HG03457 (cell line): Measurements from ENCODE around the gene PLCB2.

Source experiments
- ATAC-seq: cut with Tn5 transposase; IDR thresholded peaks from one replicate; pipeline ENCODE4 v1.9.1; 2021; ENCODE audit warnings: moderate number of reproducible peaks; ENCODE audit not compliant: unreplicated experiment

PLCB2 gene

DNA sequence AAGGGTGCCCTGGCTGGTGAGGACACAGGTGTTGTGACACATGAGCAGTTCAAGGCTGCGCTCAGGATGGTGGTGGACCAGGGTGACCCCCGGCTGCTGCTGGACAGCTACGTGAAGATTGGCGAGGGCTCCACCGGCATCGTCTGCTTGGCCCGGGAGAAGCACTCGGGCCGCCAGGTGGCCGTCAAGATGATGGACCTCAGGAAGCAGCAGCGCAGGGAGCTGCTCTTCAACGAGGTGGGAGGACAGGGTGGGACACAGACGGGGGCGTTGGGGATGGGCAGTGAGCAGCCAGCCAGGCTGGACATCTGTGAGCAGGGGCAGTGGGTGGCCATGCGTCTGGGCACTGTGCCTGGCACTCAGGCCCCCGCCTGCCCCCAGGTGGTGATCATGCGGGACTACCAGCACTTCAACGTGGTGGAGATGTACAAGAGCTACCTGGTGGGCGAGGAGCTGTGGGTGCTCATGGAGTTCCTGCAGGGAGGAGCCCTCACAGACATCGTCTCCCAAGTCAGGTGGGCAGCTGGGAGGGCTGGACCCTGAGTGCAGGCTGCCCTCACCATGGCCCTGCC lies 35.2 kb downstream of the PLCB2 start:
- ATAC-seq, result no peak

DNA sequence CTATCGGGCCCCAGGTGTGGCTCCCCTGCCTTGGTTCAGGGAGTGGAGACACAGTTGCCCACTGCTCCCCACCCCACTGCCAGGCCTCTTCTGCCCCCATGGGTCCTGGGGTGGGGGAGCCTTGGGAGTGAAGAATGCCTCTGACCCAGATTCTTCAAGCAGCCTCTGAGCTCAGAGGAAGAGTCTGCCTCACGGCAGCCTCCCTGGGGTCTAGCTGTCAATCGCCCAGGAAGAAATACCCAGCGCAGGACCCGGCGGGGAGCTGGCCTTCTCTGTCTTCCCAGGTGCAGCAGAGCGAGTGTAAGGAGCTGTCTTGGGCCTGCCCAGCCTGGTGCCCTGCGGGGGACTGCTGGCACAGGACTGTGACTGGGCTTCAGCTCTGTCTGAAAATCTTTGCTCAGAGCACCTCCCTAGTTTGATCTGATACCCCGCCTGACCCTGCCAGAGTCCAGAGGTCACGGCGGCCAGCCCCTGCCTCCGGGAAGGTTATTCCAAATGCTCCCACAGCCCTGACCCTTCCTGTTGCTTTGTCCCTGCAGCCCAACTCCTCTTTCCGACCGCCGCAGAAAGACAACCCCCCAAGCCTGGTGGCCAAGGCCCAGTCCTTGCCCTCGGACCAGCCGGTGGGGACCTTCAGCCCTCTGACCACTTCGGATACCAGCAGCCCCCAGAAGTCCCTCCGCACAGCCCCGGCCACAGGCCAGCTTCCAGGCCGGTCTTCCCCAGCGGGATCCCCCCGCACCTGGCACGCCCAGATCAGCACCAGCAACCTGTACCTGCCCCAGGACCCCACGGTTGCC lies 35.9 kb downstream of the PLCB2 start:
- no peak for ATAC-seq

DNA sequence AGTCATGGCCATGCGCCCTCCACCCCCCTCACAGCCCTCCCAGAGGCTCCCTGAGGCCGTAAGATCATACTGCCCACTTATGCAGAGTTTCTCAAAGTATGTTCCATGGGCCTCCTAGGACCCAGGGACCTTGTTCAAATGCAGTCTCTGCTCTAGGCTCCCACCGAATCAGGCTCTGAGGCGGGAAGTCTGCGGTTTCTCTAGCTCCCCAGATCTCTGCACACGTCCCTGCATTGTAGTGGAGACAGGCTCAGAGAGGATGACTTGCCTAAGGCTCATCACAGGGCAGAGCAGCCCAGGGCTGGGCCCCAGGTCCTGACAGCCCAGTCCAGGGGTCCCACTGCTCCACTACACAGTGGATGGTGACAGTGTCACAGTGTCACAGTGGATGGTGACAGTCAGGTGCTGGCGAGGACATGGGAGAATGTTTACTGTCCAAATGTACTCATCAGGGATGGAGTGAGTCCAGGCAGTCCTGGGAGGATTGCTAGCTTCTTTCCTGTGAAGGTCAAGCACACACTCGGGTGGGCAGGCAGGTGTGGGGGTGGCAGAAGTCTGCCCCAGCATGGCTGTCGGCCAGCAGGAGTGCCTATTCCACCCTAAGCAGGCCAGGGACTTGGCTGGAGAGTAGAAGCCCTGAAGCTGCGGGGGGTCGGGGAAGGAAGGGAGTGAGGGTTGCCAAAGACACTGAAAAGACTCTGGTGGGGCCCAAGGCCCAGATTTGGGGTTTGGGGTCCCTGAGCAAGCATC lies 37.3 kb downstream of the PLCB2 start:
- ATAC-seq, result no peak

DNA sequence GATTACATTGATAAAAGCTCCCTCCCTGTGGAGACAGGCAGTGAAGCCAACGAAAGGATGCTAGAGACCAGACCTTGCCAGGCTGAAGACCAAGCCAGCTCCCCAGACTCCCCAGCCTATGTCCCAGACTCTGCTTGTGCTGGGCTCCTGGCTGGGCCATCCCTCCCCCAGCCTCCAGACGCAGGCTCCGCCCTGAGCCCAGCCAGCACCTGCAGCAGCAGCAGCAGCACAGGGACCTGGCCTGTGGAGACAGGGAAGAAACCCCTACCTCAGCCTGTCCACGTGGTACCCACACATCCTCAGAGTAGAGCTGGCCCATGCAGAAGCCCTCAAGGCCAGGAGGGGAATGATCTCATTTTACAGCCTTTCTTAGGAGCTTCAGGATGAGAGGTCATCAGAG lies 38.1 kb downstream of the PLCB2 start:
- no peak for ATAC-seq

GRCh38 chr15:40267670-40268069 lies 40.1 kb downstream of the PLCB2 start:
- no peak for ATAC-seq

GRCh38 chr15:40266828-40267304 lies 40.9 kb downstream of the PLCB2 start:
- no peak for ATAC-seq

DNA sequence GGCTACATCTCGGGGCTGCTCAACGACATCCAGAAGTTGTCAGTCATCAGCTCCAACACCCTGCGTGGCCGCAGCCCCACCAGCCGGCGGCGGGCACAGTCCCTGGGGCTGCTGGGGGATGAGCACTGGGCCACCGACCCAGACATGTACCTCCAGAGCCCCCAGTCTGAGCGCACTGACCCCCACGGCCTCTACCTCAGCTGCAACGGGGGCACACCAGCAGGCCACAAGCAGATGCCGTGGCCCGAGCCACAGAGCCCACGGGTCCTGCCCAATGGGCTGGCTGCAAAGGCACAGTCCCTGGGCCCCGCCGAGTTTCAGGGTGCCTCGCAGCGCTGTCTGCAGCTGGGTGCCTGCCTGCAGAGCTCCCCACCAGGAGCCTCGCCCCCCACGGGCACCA lies 41.9 kb downstream of the PLCB2 start:
- ATAC-seq, result no peak

- no peak for ATAC-seq
Observed at GRCh38 chr15:40265355-40265754, 42.4 kb downstream of the PLCB2 start.

DNA sequence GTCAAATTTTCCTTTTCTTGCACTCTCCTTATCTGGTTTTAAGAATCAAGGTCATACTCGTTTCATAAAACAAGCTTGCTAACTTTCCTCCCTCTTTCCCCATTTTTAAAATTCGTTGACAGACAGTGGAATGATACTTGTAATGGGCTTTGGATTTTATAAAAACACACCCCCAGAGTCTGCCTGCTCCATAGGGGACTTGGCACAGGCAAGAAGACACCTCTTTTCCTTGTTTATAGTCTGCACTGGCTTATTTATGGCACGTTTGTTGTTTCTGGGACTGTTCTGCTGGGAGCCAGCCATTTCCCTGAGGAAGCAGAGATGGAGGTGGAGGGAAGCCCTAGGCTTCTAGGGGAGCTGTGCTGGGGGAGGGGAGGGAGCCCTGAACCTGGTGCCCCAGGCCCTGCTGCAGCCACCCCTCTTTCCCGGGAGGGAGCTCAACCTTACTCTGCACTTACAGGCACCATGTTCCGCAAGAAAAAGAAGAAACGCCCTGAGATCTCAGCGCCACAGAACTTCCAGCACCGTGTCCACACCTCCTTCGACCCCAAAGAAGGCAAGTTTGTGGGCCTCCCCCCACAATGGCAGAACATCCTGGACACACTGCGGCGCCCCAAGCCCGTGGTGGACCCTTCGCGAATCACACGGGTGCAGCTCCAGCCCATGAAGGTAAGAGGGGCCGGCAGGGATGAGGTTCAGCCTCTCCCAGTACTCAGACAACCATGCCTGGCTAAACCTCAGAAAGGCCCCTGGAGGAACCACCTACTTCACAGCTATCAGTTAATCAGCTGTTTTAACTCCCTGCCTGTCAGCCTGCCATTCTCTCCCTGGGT lies 43.2 kb downstream of the PLCB2 start:
- ATAC-seq, result no peak

DNA sequence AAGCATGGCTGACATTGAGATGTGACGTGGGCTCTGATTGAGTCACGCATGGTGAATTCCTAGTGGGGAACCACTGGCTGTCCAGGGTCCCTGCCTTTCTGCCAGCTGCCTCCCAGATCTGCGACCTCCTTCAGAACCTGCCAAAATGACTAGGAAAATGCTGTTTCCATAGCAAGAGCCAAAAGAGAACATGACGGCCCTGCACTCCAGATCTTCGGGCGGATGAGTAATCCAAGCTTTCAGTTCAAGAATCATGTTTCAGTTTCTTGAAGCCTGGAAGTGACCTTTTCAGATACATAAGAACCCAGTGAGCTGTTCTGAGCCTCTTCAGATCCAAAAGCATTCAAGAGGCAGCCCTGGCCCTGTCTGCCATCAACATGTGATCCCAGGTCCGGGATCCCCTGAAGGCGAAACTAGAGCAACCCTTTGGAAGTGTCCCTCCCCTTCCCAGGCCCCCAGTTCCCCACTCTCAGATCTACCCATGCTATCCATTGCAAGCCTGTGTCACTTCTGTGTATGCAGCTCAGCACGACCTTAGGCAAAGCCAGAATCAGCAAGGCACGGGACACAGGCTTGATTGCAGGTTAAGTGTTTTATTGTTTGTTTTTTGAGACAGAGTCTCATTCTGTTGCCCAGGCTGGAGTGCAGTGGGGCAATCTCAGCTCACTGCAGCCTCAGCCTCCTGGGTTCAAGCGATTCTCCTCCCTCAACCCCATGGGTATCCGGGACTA lies 44.5 kb downstream of the PLCB2 start:
- ATAC-seq, result no peak

DNA sequence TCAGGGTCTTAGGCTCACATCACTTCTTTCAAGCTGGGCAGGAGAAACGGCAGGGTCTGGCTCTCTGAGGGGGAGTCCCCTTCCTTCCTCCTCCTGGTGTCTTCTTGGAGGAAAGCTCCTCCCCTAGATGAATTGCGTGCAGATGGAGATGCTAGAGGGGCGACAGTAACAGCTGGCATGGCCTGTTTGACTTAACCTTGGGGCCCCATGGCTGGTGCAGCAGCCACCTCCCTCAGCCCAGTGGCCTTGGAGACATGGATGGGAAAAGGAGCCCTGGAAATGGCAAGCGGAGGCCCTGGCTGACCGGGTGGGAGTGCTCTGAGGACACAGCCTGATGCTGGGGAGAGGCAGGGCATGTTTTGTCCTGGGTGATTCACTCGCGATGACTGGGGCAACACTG lies 48.7 kb downstream of the PLCB2 start:
- ATAC-seq, result no peak

GRCh38 chr15:40258544-40258943 lies 49.2 kb downstream of the PLCB2 start:
- ATAC-seq, result no peak

DNA sequence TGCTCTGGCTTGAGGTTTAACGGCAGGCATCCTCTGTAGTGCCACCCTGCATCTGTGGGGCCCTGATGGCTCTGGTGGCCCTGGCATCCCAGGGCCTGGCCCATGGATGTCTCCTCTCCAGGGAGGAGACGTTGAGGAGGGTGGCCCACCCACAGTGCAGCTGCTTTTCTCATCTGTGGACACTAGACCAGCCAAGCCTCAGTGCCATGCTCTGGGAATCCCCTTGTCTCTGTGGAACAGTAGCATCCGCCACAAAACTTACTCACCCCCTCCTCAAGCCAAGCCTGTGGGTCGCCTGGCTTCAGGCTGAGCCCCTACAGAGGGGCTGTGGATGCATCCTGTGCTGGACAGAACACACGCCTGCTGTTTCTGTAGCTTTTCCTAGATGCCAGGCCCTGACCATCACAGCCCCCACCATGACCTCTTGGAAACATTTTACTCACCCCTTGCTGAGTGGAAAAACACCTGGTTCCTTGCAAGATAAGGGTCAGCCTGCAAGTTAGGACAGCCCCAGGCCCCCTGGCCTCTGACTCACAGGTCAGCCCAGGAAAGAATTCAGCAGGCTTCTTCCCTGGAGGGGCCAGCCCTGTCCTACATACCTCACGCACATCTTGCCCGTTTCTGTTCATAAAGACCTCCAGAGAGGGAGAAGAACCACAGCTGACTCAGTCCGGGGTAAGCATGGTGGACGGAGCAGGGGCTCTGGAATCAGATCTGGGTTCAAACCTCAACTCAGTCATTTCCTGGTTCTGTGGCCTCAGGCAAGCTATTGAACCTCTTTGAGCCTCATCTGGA lies 49.9 kb downstream of the PLCB2 start:
- ATAC-seq, result no peak

DNA sequence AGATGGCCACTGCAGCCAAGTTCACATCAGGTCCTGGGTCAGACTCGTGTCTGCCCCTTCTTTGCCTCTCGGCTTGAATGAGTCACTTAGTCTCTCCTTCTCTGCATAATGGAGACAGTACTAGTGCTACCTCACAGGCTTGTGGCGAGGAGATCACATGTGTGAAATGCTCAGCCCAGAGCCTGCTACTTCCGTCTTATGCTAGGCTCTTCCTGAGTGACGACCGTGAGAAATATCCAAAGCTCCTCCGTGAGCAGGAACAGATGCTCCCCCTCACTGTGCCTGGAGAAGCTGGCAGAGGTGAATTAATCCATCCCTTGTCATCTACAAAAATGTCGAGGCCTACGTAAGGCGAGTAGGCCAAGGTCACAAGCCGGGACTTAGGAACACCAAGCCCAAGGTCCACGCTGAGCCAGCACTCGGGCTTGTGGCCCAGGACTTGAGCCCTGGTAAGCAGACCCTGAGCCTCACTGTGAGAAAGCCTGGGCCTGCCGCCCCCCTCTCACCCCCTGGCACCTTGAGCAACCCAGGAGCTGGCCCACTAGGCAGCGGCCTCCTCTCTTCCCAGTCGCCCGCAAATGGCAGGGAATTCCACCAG lies 51.0 kb downstream of the PLCB2 start:
- no peak for ATAC-seq

DNA sequence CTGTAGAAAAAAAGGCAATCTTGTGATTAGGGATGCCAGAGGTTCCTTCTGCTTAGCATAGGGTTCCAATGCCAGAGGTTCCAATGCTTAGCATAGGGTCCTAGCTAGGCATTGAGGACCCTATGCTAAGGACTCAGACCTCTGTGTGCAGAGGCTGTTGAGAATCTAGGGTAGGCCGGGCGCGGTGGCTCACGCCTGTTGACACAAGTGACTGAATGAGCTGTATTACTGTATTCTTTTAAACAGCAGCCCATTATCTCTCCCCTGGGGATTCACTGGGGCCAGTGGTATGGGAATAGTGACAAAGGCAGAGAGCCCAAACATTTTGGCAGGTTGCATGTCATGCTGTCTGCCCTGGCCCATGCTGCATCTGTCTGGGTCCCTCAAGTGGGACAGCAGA lies 52.7 kb downstream of the PLCB2 start:
- no peak for ATAC-seq

DNA sequence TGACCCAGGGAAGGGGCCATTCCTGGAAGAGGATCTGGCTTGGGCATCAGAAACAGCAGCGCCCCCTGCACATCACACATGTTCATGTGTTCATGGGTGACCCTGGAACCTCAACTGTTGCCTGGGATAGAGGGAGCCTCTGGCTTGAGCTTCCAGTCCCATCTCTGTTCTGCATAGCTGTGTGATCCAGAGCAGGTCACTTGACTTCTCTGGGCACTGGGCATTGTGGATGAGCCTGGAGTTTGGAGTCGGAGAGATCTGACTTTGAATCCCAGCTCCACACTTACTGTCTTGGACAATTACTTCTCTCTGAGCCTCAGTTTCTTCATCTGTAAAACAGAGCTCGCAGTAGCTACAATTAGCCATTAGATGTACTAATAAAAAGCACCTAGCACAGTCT lies 53.3 kb downstream of the PLCB2 start:
- no peak for ATAC-seq

DNA sequence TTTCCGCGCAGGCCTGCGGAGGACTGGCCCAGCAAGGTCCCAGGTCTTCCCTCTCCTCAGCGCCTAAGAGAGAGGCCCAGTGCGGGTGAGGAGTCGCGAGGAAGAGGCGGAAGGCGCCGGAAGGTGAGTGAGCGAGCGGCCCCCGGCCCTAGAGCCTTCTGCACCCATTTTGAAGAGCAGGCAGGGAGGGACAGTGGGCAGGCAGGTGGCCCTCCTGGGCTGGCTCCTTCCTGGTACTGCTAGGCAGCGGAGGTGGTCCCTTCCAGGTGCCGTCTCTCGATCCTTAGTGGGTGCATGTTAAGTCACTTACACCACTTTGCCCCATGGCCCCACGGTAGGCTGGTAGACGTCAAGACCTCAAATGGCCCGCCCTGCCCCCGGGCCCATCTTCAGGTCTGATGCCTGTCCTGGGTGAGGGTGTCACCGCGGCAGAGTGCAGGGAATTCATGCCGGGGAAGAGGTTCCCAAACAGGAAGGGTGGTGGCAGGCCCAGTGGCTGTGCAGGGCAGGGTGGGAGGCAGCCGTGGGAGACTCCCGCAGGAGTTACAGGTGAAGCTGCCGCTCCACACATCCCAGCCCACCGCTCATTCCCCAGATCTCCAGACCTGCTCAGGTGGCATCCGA lies 54.5 kb downstream of the PLCB2 start:
- no peak for ATAC-seq

DNA sequence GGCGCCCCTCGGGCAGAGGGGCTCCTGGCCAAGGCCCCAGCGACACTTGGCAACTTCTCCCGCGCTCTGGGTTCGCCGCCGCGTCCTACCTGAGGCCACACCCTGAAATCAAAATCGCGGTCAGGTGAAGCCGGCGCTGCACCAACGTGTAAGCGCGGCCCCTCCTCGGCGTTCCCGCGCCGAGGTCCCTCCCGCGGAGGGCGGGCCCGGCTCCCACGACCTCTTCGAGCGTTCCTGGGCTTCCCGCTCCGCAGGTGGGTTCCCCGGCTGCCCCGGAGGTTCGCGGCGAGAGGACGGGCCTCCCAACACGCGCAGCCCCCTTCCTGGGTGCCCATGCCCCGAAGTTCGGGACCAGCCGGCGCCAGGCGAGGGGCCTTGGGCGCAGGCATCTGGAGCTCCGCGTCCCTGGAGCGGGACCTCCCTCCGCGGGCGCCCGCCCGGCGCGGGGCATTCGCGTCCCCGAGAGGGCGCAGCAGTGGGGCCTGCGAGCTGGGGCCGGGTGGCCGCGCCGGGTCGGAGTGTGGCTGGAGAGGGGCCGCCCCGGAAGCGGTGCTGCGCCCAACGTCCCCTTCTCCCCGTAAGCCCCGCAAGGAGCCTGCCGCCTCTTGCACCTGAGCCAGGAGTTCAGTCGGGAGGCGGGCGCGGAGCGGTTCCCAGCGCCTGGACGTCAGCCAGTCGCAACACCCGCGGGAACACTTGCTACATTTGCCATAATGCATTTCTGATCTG lies 55.1 kb downstream of the PLCB2 start:
- ATAC-seq, result no peak
